HL-60 (cell line): ENCODE results near the gene NAALADL2.

Source experiments
- GABPA ChIP-seq: IDR thresholded peaks from 2 replicates; pipeline ENCODE4 v1.6.1; 2012; ENCODE audit warnings: low read depth
- SPI1 ChIP-seq: IDR thresholded peaks from 2 replicates; pipeline ENCODE4 v1.6.1; 2012; ENCODE audit warnings: low read depth, mild to moderate bottlenecking, borderline replicate concordance

GRCh38 chr3:175015056-175015635 lies 156.0 kb downstream of the NAALADL2 start:
- TF ChIP-seq SPI1 (no peak), GABPA (no peak)
